Fibroblast of peridontal ligament (primary cell): ENCODE data around the gene OPN1SW.

ENCODE experiments used
- DNase-seq: peaks from one replicate; pipeline ENCODE4 v3.0.0-alpha.2; 2010; ENCODE audit errors: extremely low read depth

OPN1SW gene

GRCh38 chr7:128758553-128758952 lies 17.0 kb downstream of the OPN1SW start:
- DNase-seq, result no peak

DNA sequence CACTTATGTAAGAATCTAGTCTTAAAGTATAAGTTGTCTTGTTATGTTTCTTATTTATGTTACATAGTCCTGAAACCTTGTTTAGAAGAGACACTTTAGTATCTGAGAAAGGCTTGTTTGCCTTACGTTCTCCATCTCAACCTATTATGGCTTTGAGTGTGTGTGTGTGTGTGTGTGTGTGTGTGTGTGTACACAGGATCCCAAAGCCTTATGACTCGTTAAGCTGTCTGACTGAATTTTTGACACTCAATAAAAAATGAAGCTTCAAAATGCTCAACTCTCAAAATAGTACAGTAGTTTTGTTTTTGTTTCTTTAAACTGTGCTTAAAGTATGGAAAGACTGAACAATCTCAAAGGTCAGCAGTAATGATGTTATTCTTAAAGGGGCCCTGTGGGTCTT lies 18.4 kb downstream of the OPN1SW start:
- peak; percentile 21 for DNase-seq

DNA sequence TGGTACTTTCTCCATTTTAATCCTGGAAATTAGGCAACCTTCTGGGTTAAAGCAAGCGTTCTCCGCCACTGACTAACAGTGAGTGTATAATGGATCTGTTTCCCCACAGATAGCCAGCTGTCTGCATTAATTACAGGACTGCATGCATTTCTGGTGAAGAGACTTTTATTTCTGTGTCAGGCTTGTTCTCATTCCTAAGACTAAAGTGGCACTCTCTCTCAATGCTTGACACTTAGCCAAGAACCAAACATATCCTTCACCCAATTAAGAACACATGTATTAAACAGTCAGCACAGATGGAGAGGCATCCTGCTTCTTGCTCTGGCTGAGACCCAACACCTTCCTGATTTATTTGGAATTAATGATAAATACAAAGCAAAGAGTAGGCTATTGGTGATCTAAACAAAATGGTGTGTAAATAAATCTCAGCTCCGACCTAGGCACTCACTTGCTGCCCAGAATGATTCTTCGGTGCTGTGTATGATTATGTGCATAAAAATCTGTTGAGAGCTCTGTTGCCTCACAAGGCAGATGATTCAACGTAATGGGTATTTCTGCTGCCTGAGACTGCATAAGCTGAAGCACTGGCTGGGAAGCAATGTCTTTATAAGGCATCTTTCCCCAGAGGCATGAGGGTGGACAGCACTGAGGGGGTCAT lies 19.6 kb downstream of the OPN1SW start:
- DNase-seq, result peak; percentile 96

DNA sequence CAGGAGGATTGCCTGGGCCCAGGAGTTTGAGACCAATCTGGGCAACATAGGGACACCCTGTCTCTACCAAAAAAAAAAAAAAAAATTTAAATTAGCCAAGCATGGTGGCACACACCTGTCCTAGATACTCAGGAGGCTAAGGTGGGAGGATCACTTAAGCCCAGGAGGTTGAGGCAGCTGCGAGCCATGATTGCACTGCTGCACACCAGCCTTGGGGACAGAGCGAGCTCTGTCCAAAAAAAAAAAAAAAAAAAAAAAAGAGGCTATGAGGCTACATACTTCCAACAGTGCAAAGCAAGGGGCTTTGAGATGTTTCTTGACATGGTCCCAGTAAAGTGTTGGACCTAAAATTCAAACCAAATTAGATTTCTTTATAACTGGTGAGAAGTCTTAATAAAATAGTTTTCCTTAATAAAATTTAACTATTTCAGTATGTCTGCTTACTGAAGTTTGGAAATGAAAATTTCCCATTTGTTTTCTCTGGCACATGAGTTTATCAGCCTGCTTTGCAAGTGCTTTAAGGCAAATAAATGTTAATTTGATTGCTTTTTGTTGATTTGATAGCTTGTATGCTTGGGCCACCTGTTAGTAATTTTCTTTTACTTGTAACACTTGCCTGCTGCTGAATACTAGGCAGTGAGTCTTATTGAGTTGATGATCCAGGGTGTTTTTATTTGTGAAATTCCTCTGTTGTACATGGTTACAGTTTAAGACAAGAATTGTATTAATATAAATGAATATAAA lies 20.3 kb downstream of the OPN1SW start:
- DNase-seq, result no peak

- DNase-seq, result no peak
Measured at GRCh38 chr7:128752251-128752650, 23.3 kb downstream of the OPN1SW start.

DNA sequence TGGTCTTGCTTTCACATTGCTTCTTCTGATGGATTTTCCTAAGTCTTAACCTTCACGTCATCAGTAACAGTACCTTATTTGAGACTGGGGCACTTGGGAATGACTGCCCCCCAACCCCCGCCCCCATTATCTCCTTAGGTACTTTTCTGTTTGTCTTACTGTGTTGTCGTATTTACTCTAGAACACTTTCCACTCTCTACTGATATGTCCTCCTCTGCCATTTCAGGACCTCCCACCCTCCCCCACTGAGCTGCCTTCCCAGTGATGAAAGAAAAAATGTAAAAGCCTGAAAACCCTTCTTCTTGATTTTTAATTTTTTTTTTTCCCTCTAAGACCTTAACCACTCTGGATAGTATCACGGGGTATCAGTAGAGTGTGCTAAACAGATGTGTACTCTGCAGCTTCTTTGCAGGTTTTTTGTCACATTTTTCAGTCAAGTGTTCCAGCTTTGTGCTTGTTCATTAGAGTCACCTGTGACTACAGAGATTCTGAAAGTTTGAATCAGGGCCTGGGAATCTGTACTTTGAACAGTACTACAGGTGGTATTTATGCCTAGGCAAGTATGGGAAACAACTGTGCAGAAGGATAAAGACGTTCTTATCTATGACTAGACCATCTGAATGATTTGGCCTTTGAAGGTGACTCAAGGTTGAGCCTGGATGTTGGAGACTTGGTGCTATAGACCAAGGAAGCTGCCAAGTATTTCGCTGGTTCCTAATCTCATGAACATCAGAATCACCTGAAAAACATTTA lies 28.1 kb downstream of the OPN1SW start:
- DNase-seq, result no peak

DNA sequence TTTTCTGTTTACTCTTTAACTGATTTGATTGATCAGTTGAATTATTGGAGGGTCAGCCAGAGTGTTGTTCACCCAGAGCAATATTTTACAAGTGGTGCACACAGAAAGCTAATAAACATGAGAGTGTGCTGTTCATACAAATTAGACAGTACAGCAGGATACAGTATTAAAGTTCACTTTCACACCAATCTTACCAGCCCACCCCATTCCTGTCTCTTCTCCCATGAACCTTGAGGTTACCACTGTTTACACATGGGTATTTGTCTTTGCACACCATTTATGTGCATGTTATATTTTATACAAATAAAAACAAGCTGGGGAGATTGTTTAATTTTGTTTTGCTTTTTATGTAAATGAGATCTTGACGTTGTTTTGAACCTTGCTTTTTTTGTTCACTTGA lies 29.9 kb downstream of the OPN1SW start:
- DNase-seq, result no peak

GRCh38 chr7:128744366-128744905 lies 31.2 kb downstream of the OPN1SW start:
- DNase-seq, result no peak

DNA sequence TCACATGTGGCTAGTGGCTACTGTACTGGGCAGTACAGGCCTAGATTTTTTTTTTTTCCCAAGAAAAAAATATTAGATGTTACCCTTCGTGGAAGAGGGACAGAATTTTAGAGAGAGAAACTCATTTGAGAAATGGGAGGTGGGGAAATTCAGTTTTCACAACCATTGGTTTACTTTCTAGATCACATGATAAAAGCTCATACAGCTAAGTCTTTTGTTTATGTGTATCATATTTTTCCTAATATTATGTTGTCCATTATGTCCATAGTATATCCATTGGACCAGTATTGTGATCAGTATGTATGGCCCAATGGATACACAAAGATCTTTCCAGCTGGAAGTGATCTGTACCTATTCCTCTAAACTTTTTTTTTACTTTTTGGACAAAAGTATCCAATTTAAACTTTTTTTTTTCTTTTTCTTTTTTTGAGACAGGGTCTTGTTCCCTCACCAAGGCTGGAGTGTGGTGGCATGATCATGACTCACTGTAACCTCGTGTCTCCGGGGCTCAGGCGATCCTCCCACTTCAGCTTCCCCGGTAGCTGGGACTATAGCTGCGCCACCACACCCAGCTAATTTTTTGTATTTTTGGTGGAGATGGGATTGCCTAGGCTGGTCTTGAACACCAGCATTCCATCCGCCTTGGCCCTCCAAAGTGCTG lies 32.4 kb downstream of the OPN1SW start:
- peak; percentile 19 for DNase-seq

- peak; percentile 96 for DNase-seq
Measured at GRCh38 chr7:128742206-128742605, 33.4 kb downstream of the OPN1SW start.

- peak; percentile 34 for DNase-seq
Measured at GRCh38 chr7:128741491-128741890, 34.1 kb downstream of the OPN1SW start.

GRCh38 chr7:128740996-128741395 lies 34.6 kb downstream of the OPN1SW start:
- DNase-seq, result peak; percentile 48

GRCh38 chr7:128739990-128740682 lies 35.5 kb downstream of the OPN1SW start:
- DNase-seq, result peak; percentile 29

GRCh38 chr7:128739048-128739962 lies 36.3 kb downstream of the OPN1SW start, which contains the start of gene CALU:
TSS of gene CALU (plus strand) at chr7:128739359. CDS start at chr7:128748584, 9,225 bp downstream.
- peak; percentile 97 for DNase-seq

DNA sequence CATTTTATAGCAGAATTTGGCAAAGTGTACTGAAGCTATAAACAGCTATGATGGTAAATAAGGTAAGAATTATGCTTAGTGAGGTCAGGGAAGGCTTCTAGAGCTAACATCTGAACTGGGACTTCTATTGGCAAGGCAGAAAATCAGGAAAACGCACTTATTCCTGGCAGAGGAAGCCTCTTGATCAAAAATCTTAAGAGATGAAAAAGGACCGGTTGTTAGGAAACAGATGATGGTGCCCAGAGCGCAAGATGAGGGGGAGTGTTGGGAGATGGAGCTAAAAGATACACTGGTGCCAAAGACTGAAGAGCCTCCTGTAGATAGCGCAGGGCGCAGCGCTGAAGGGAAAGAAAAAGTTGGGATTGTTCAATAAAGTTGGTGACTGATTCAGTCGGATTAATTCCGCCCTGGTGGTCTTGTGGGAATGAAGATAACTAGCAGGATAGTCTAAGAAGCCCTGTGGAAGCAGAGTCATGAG lies 37.0 kb downstream of the OPN1SW start:
- peak; percentile 81 for DNase-seq

GRCh38 chr7:128737867-128738385 lies 37.7 kb downstream of the OPN1SW start:
- peak; percentile 62 for DNase-seq

GRCh38 chr7:128737441-128737840 lies 38.2 kb downstream of the OPN1SW start:
- no peak for DNase-seq

- no peak for DNase-seq
Measured at GRCh38 chr7:128735436-128735835, 40.2 kb downstream of the OPN1SW start.

- no peak for DNase-seq
Measured at GRCh38 chr7:128734890-128735289, 40.7 kb downstream of the OPN1SW start.

DNA sequence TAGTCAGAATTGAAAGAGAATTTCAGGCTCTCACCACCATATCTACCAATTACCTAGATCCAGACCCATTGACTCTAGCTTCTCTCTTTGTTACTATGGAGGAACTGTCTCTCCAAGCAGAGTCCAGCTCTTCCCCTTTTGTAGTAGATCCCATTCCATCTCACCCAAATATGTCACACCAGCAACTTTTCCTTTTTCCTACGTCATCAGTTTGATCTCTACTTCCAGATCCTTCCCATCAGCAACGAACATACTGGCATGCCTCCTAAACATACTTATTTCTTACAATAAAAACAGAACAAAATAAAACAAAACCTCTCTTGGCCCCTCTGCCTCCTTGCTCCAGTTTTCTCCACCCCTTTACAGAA lies 42.3 kb downstream of the OPN1SW start:
- no peak for DNase-seq
